Tibial nerve (tissue), 4 donors: ENCODE data around the gene PLD5.
"Not testable (repeated sequence)": the region's sequence is repeated elsewhere in the genome, so short reads cannot be mapped to it uniquely, and the experiment has no call there.

Experiments
- EP300 ChIP-seq, 2 donors: sonication (generic); formaldehyde crosslinking; IDR thresholded peaks; one replicate each; pipeline ENCODE4 v1.6.1; 2017; ENCODE audit warnings: antibody characterized with exemption in 2 of 2, mild to moderate bottlenecking in 1 of 2
- POLR2A ChIP-seq, 2 donors: fragments of 450-650 bp; IDR thresholded peaks; one replicate each; pipeline ENCODE4 v1.6.1; 2017; ENCODE audit warnings: antibody characterized with exemption in 2 of 2, mild to moderate bottlenecking in 2 of 2, moderate library complexity in 2 of 2
- TF ChIP-seq, protein P1 (sequence below), 5 experiments: fragments of 200-600 bp in 3 of 5; fragments of 450-650 bp in 2 of 5; sonication (generic) in 3 of 5; IDR thresholded peaks; one replicate each; pipeline ENCODE4 v1.5.1; 2016 to 2019; ENCODE audit warnings: antibody characterized with exemption in 5 of 5, mild to moderate bottlenecking in 3 of 5, moderate library complexity in 2 of 5

GRCh38 chr1:242376121-242376520 lies 148.4 kb downstream of the PLD5 start:
- TF ChIP-seq, protein P1, sequence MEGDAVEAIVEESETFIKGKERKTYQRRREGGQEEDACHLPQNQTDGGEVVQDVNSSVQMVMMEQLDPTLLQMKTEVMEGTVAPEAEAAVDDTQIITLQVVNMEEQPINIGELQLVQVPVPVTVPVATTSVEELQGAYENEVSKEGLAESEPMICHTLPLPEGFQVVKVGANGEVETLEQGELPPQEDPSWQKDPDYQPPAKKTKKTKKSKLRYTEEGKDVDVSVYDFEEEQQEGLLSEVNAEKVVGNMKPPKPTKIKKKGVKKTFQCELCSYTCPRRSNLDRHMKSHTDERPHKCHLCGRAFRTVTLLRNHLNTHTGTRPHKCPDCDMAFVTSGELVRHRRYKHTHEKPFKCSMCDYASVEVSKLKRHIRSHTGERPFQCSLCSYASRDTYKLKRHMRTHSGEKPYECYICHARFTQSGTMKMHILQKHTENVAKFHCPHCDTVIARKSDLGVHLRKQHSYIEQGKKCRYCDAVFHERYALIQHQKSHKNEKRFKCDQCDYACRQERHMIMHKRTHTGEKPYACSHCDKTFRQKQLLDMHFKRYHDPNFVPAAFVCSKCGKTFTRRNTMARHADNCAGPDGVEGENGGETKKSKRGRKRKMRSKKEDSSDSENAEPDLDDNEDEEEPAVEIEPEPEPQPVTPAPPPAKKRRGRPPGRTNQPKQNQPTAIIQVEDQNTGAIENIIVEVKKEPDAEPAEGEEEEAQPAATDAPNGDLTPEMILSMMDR (IDR thresholded peaks at IDR 0.05) = not testable (repeated sequence)
- TF ChIP-seq POLR2A, EP300 (IDR thresholded peaks at IDR 0.05): not testable (repeated sequence)
